Left ventricle myocardium inferior (tissue), 1 donor: ENCODE data around the gene ZSWIM2. TPM values are rescaled to one million over a fixed set of nuclear protein-coding genes. Genes with fewer than 3 reads are reported as not detected.
"Not testable (repeated sequence)": the region's sequence is repeated elsewhere in the genome, so short reads cannot be mapped to it uniquely, and the experiment has no call there.

ENCODE experiments used
- DNase-seq: peaks from one replicate; pipeline ENCODE4 v3.0.0-alpha.2; 2020
- H3K27ac ChIP-seq: fragments of 200-600 bp; replicated peaks from 2 replicates; pipeline ENCODE4 v1.8.0; 2021
- H3K27me3 ChIP-seq: fragments of 200-600 bp; 2 replicates; pipeline ENCODE4 v1.8.0; 2021; ENCODE audit warnings: low read depth
- H3K36me3 ChIP-seq: fragments of 200-600 bp; 2 replicates; pipeline ENCODE4 v1.8.0; 2021
- H3K4me1 ChIP-seq: fragments of 200-600 bp; 2 replicates; pipeline ENCODE4 v1.8.0; 2021
- H3K4me3 ChIP-seq: fragments of 200-600 bp; 2 replicates; pipeline ENCODE4 v1.8.0; 2021; ENCODE audit warnings: mild to moderate bottlenecking, moderate library complexity
- H3K9me3 ChIP-seq: fragments of 200-600 bp; replicated peaks from 2 replicates; pipeline ENCODE4 v1.8.0; 2021
- CTCF ChIP-seq: fragments of 200-600 bp; IDR thresholded peaks from 2 replicates; pipeline ENCODE4 v1.8.0; 2021; ENCODE audit warnings: antibody characterized with exemption, mild to moderate bottlenecking, borderline replicate concordance
- intact Hi-C: fragments of 100-400 bp; cut with micrococcal nuclease; formaldehyde crosslinking; loops from one replicate; pipeline ENCODE4 v1.11.0; 2022
- long read RNA-seq: library from polyadenylated mRNA; unstranded; transcript quantifications from one replicate; pipeline ENCODE4 v2.0.0, GENCODE V29; 2021
- total RNA-seq: library from RNA; stranded (reverse); fragmentation: NEBNext Ultra II Directional; extraction: Animal tissue kit (Norgen Biotek cat#: 25700); gene quantifications from one replicate; pipeline ENCODE4 v1.2.1, GENCODE V29; 2021
- donor health status: DM: no; HTN: yes; CAD: no; lungs with severe emphysema.

The ZSWIM2 gene
- total RNA-seq: not detected
- long read RNA-seq: 0 reads

- no peak for TF ChIP-seq CTCF
- Histone ChIP-seq H3K36me3 (no peaks in the 10 kb centered on the region), H3K27me3 (peaks cover 12% of the 10 kb centered on the region), H3K4me1 (peaks cover 10% of the 10 kb centered on the region), H3K4me3 (peak within 1 kb of the TSS; percentile 61), H3K9me3 (peaks cover 17% of the 10 kb centered on the region), H3K27ac (no peak within 1 kb of the TSS)
- intact Hi-C loops: no loop called here
- DNase-seq: peak; percentile 36
Observed at GRCh38 chr2:186848873-186849578, at the start of gene ZSWIM2. ZSWIM2 (minus strand) TSS chr2:186849170; CDS start chr2:186849130, 40 bp downstream.

GRCh38 chr2:186896220-186896619 lies 47.2 kb upstream of the ZSWIM2 start:
- DNase-seq, H3K4me1 ChIP-seq, H3K36me3 ChIP-seq, intact Hi-C loops, H3K4me3 ChIP-seq, H3K27me3 ChIP-seq, H3K27ac ChIP-seq: not testable (repeated sequence)
- peaks cover 15% of the 10 kb centered on the region for H3K9me3 ChIP-seq

- intact Hi-C loops: no loop called here
- H3K4me1 ChIP-seq: no peaks in the 10 kb centered on the region
- no peak overlapping the region for H3K4me3 ChIP-seq
- no peak overlapping the region for H3K27ac ChIP-seq
- H3K36me3 ChIP-seq: no peaks in the 10 kb centered on the region
- DNase-seq: no peak
- TF ChIP-seq CTCF: no peak
- no peaks in the 10 kb centered on the region for H3K27me3 ChIP-seq
- peaks cover 15% of the 10 kb centered on the region for H3K9me3 ChIP-seq
Observed at GRCh38 chr2:186895451-186895850, 46.5 kb upstream of the ZSWIM2 start.

GRCh38 chr2:186894478-186894877 lies 45.5 kb upstream of the ZSWIM2 start:
- Histone ChIP-seq H3K9me3 (peaks cover 11% of the 10 kb centered on the region), H3K27ac (no peak overlapping the region), H3K36me3 (no peaks in the 10 kb centered on the region), H3K4me3 (no peak overlapping the region), H3K27me3 (no peaks in the 10 kb centered on the region), H3K4me1 (no peaks in the 10 kb centered on the region)
- DNase-seq: no peak
- intact Hi-C loops: no loop called here
- TF ChIP-seq CTCF: no peak

GRCh38 chr2:186892821-186893220 lies 43.9 kb upstream of the ZSWIM2 start:
- peaks cover 7% of the 10 kb centered on the region for H3K9me3 ChIP-seq
- H3K4me3 ChIP-seq: no peak overlapping the region
- intact Hi-C loops: no loop called here
- H3K27me3 ChIP-seq: no peaks in the 10 kb centered on the region
- H3K36me3 ChIP-seq: no peaks in the 10 kb centered on the region
- no peak overlapping the region for H3K27ac ChIP-seq
- no peak for TF ChIP-seq CTCF
- H3K4me1 ChIP-seq: peaks cover 4% of the 10 kb centered on the region
- DNase-seq: no peak

- Histone ChIP-seq H3K4me1 (peaks cover 20% of the 10 kb centered on the region), H3K4me3 (no peak overlapping the region), H3K27me3 (no peaks in the 10 kb centered on the region), H3K27ac (no peak overlapping the region), H3K9me3 (no peaks in the 10 kb centered on the region), H3K36me3 (no peaks in the 10 kb centered on the region)
- DNase-seq: no peak
- no peak for TF ChIP-seq CTCF
- intact Hi-C loops: no loop called here
Observed at GRCh38 chr2:186891185-186891621, 42.2 kb upstream of the ZSWIM2 start.
